ENCODE data around the gene ZBED1. TPM values are rescaled to one million over a fixed set of nuclear protein-coding genes. Genes with fewer than 3 reads are reported as not detected.

ZBED1 gene
- total and polyA plus RNA-seq, 2 donors (not counting 3 experiments of a cell fraction or from before 2014, with no cell fraction given): 24.6 to 46.5 TPM

DNA sequence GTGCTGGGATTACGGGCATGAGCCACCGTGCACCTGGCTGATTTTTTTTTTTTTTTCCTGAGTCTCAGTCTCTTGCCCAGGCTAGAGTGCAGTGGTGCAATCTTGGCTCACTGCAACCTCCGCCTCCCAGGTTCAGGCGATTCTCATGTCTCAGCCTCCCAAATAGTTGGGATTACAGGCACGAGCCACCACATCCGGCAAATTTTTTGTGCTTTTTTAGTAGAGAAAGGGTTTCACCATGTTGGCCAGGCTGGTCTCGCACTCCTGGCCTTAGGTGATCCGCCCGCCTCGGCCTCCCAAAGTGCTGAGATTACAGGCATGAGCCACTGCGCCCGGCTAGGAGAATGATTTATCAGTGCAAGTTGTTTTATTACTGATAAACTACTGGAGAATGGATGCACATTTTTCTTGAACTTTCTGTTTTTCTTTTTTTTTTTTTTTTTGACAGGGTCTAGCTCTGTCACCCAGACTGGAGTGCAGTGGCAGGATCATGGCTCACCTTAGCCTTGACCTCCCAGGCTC, 39.7 kb upstream of the ZBED1 start:
- CTCF ChIA-PET: no interaction called here

More for the DNA sequence above, 39.7 kb upstream of the ZBED1 start:
- Histone ChIP-seq H3K79me2 (ENCODE audit: control insufficient read depth, insufficient read depth, low read length) (no peaks in the 10 kb centered on the region), H4K20me1 (replicated peaks; ENCODE audit: control insufficient read depth, extremely low read depth, insufficient read depth, low read length) (no peaks in the 10 kb centered on the region), H3K4me3 (replicated peaks in 1 of 3; ENCODE audit: insufficient read depth in 1 of 3, low read depth in 1 of 3, low read length in 3 of 3) (no peak overlapping the region), H3K27ac (ENCODE audit: insufficient read depth, low read depth, low read length) (no peak overlapping the region), H3K36me3 (ENCODE audit: control insufficient read depth in 2 of 2, extremely low read depth in 1 of 2, insufficient read depth in 2 of 2, low read length in 2 of 2) (no peaks in the 10 kb centered on the region), H3K9ac (replicated peaks; ENCODE audit: extremely low read depth, insufficient read depth, low read length) (no peak overlapping the region), H3K4me1 (ENCODE audit: control insufficient read depth, extremely low read depth, insufficient read depth, low read length) (no peaks in the 10 kb centered on the region), H2AFZ (ENCODE audit: low read depth, low read length) (no peak overlapping the region), H3K27me3 (ENCODE audit: control insufficient read depth in 2 of 2, insufficient read depth in 2 of 2, low read length in 2 of 2) (no peaks in the 10 kb centered on the region), H3K9me3 (replicated peaks; ENCODE audit: control insufficient read depth, insufficient read depth, low read length) (no peaks in the 10 kb centered on the region), H3K4me2 (ENCODE audit: insufficient read depth, low read length) (no peak overlapping the region), H3K9me1 (replicated peaks; ENCODE audit: control insufficient read depth, extremely low read depth, insufficient read depth, low read length) (no peaks in the 10 kb centered on the region)
- TF ChIP-seq JUN (IDR thresholded peaks at IDR 0.05; ENCODE audit: borderline replicate concordance, insufficient read depth, insufficient read length, low read depth) (no peak), POLR2AphosphoS5 (IDR thresholded peaks at IDR 0.05; ENCODE audit: insufficient read depth, low read depth, low read length) (no peak), MYC (IDR thresholded peaks at IDR 0.05; ENCODE audit: low read depth, low read length) (no peak), FOS (IDR thresholded peaks at IDR 0.05; ENCODE audit: borderline replicate concordance, insufficient read depth, low read length) (no peak), EZH2 (IDR thresholded peaks at IDR 0.05; ENCODE audit: borderline replicate concordance, low read depth, low read length, severe bottlenecking) (no peak), GATA2 (IDR thresholded peaks at IDR 0.05; ENCODE audit: insufficient read depth, insufficient read length, low read depth, low read length) (no peak), POLR2A (IDR thresholded peaks at IDR 0.05; ENCODE audit: low read depth, low read length) (no peak)
- TF ChIP-seq, protein P1, sequence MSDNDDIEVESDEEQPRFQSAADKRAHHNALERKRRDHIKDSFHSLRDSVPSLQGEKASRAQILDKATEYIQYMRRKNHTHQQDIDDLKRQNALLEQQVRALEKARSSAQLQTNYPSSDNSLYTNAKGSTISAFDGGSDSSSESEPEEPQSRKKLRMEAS (IDR thresholded peaks at IDR 0.05; ENCODE audit: insufficient read depth, insufficient read length): no peak
- TF ChIP-seq, protein P2, sequence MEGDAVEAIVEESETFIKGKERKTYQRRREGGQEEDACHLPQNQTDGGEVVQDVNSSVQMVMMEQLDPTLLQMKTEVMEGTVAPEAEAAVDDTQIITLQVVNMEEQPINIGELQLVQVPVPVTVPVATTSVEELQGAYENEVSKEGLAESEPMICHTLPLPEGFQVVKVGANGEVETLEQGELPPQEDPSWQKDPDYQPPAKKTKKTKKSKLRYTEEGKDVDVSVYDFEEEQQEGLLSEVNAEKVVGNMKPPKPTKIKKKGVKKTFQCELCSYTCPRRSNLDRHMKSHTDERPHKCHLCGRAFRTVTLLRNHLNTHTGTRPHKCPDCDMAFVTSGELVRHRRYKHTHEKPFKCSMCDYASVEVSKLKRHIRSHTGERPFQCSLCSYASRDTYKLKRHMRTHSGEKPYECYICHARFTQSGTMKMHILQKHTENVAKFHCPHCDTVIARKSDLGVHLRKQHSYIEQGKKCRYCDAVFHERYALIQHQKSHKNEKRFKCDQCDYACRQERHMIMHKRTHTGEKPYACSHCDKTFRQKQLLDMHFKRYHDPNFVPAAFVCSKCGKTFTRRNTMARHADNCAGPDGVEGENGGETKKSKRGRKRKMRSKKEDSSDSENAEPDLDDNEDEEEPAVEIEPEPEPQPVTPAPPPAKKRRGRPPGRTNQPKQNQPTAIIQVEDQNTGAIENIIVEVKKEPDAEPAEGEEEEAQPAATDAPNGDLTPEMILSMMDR (IDR thresholded peaks at IDR 0.05; ENCODE audit: extremely low read depth in 1 of 2, insufficient read depth in 1 of 2, low read depth in 1 of 2, low read length in 2 of 2): no peak
- no TSS peak for BruUV-seq (replicated peaks)
- DNase-seq (ENCODE audit: low read depth, low spot score): no peak
- POLR2A ChIA-PET: no interaction called here
- dilution Hi-C loops (cut with MboI; ENCODE audit: extremely low pct_ligation_motif_present, low sequenced_read_pairs) (no loop called here), intact Hi-C loops (cut with micrococcal nuclease) (no loop called here)
- FAIRE-seq: no peak

Measured in endothelial cell of umbilical vein (primary cell).